ENCODE measurements around the gene MUC2. TPM values are rescaled to one million over a fixed set of nuclear protein-coding genes. Genes with fewer than 3 reads are reported as not detected.
A peak's percentile ranks its signal among the peaks of the same experiment; 100 is the strongest.

MUC2 gene
- total RNA-seq, 1 donor from 2014 or later, result 0.07 TPM

- TF ChIP-seq CTCF (IDR thresholded peaks at IDR 0.05; ENCODE audit: unreplicated experiment), result no peak
- peak in 1 of 2 experiments; percentile 17 for DNase-seq (ENCODE audit: low spot score in 2 of 2, unreplicated experiment in 2 of 2)
- Mint-ChIP-seq H3K27me3 (ENCODE audit: low read depth) (no peaks in the 10 kb centered on the region), H3K36me3 (no peaks in the 10 kb centered on the region), H3K4me3 (no peak overlapping the region), H3K4me1 (peaks cover 15% of the 10 kb centered on the region), H3K27ac (no peak overlapping the region), H3K9me3 (no peaks in the 10 kb centered on the region)
Observed at GRCh38 chr11:1077033-1077416, 2.4 kb downstream of the MUC2 start.

DNA sequence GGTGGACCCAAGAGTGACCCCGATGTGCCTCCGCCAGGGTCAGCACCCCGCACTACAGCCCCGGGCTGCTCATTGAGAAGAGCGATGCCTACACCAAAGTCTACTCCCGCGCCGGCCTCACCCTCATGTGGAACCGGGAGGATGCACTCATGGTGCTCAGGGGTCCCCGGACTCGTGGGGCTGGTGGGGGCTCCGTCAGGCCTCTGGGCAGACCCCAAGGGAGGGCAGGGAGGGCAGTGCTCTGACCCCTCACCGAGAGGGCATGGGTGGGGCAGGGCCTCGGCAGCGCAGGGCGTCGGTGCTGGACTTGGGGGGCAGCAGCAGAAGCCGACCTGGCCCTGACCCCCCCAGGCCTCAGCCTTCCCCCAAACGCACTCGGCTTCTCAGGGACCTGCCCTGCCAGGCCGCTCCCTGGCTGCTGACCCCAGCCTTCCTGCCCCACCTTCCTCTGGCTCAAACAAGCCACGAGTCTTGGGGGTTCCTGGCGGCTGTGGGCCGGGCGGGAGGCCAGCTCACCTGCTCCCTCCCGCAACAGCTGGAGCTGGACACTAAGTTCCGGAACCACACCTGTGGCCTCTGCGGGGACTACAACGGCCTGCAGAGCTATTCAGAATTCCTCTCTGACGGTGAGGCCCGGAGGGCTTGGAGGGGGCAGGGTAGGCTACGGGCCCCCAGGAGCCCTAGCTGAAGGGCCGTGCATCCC lies 2.9 kb downstream of the MUC2 start:
- Mint-ChIP-seq H3K4me1 (peaks cover 10% of the 10 kb centered on the region), H3K9me3 (no peaks in the 10 kb centered on the region), H3K36me3 (no peaks in the 10 kb centered on the region), H3K27ac (no peak overlapping the region), H3K27me3 (ENCODE audit: low read depth) (no peaks in the 10 kb centered on the region), H3K4me3 (no peak overlapping the region)
- TF ChIP-seq CTCF (IDR thresholded peaks at IDR 0.05; ENCODE audit: unreplicated experiment), result no peak
- no peak for DNase-seq (ENCODE audit: low spot score in 2 of 2, unreplicated experiment in 2 of 2)

- Mint-ChIP-seq H3K27ac (no peak overlapping the region), H3K27me3 (ENCODE audit: low read depth) (no peaks in the 10 kb centered on the region), H3K4me3 (no peak overlapping the region), H3K4me1 (peaks cover 7% of the 10 kb centered on the region), H3K9me3 (no peaks in the 10 kb centered on the region), H3K36me3 (no peaks in the 10 kb centered on the region)
- no peak for TF ChIP-seq CTCF (IDR thresholded peaks at IDR 0.05; ENCODE audit: unreplicated experiment)
- DNase-seq (ENCODE audit: low spot score in 2 of 2, unreplicated experiment in 2 of 2), result peak in 1 of 2 experiments; percentile 16
Observed at GRCh38 chr11:1078191-1078601, 3.5 kb downstream of the MUC2 start.

DNA sequence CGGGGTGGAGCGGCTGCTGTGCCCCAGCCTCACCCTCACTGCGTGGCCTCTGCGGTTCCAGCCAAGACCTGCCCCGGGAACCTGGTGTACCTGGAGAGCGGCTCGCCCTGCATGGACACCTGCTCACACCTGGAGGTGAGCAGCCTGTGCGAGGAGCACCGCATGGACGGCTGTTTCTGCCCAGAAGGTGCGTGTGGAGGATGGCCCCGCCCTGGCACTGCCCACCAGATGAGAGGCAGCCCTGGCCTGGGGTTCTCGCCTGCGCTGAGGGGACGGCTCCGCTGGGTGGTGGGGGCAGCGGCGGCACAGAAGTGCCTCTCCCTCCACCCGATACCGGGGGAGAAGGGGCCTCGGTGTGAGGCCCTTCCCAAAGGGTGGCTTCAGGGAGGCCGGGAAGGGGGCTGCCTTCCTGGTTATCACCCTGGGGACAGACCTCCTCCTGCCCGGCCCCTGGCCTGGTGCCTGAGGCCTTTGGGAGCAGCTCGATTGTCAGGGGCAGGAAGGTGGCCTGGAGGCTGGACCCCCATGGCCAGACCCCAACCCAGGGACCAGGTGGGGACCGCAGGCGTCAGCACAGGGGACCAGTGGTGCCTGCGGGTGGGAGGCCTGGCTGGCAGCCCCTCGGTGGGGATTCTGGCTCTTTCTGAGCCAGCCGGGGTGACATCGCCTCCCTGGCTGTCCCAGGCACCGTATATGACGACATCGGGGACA lies 7.1 kb downstream of the MUC2 start:
- H3K9me3 Mint-ChIP-seq, result no peaks in the 10 kb centered on the region
- no peaks in the 10 kb centered on the region for H3K27me3 Mint-ChIP-seq (ENCODE audit: low read depth)
- H3K4me3 Mint-ChIP-seq, result no peak overlapping the region
- no peak for TF ChIP-seq CTCF (IDR thresholded peaks at IDR 0.05; ENCODE audit: unreplicated experiment)
- H3K4me1 Mint-ChIP-seq, result no peaks in the 10 kb centered on the region
- peak in 1 of 2 experiments; percentile 36 for DNase-seq (ENCODE audit: low spot score in 2 of 2, unreplicated experiment in 2 of 2)
- H3K27ac Mint-ChIP-seq, result no peak overlapping the region
- no peaks in the 10 kb centered on the region for H3K36me3 Mint-ChIP-seq

DNA sequence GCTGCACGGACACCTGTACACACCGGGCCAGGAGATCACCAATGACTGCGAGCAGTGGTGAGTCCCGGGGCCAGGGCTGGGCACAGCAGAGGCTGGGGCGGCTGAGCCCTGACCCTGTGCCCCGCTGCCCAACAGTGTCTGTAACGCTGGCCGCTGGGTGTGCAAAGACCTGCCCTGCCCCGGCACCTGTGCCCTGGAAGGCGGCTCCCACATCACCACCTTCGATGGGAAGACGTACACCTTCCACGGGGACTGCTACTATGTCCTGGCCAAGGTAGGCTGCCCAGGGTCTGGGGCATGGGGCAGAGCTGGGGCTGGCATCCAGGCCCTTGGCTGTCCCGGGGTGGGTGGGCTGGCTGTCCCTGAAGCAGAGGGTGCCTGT lies 7.7 kb downstream of the MUC2 start:
- TF ChIP-seq CTCF (IDR thresholded peaks at IDR 0.05; ENCODE audit: unreplicated experiment), result no peak
- DNase-seq (ENCODE audit: low spot score in 2 of 2, unreplicated experiment in 2 of 2), result peak in 1 of 2 experiments; percentile 33
- no peaks in the 10 kb centered on the region for H3K9me3 Mint-ChIP-seq
- H3K36me3 Mint-ChIP-seq, result no peaks in the 10 kb centered on the region
- H3K4me3 Mint-ChIP-seq, result no peak overlapping the region
- no peaks in the 10 kb centered on the region for H3K4me1 Mint-ChIP-seq
- H3K27me3 Mint-ChIP-seq (ENCODE audit: low read depth), result no peaks in the 10 kb centered on the region
- H3K27ac Mint-ChIP-seq, result no peak overlapping the region
